Upper lobe of left lung (tissue), 4 donors: ENCODE data around the gene PRELID1.

Experiments
- EP300 ChIP-seq, 4 donors: sonication (generic); formaldehyde crosslinking; IDR thresholded peaks; one replicate each; pipeline ENCODE4 v1.5.1; 2017; ENCODE audit warnings: antibody characterized with exemption in 4 of 4, control low read depth in 2 of 4
- POLR2A ChIP-seq, 4 donors: fragments of 450-650 bp; IDR thresholded peaks; one replicate each; pipeline ENCODE4 v1.5.1; 2016 to 2017; ENCODE audit warnings: antibody characterized with exemption in 4 of 4, mild to moderate bottlenecking in 2 of 4
- TF ChIP-seq, protein P1 (sequence below), 6 experiments: fragments of 450-650 bp in 4 of 6; fragments of 200-600 bp in 2 of 6; sonication (generic) in 2 of 6; IDR thresholded peaks; one replicate each; pipeline ENCODE4 v1.5.1; 2016 to 2019; ENCODE audit warnings: antibody characterized with exemption in 6 of 6

DNA sequence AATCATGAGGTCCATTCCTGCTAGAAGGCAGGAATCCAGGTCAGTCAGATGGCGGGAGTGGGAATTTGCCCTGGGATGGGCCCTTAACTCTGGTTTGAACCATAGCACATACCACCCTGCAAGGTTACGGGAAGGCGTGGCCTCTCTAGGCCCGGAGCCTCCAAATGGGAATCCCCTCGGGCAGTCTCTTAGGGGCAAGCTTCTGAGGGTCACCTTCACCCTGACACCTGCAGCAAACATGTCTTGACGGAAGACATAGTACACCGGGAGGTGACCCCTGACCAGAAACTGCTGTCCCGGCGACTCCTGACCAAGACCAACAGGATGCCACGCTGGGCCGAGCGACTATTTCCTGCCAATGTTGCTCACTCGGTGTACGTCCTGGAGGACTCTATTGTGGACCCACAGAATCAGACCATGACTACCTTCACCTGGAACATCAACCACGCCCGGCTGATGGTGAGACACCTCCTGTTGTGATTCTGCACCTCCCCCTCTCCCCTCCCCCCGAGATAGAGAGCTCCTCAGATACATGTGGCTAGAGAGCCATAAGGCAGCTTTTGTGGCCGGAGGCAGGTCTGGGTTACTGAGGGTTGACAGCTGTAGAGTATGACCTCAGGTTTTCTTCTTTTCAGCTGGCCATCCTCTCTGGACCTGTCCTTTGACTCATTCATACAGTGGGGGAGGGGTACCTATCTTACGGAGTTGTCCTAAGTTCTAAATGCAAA lies 957 bp downstream of the PRELID1 start:
- TF ChIP-seq, protein P1, sequence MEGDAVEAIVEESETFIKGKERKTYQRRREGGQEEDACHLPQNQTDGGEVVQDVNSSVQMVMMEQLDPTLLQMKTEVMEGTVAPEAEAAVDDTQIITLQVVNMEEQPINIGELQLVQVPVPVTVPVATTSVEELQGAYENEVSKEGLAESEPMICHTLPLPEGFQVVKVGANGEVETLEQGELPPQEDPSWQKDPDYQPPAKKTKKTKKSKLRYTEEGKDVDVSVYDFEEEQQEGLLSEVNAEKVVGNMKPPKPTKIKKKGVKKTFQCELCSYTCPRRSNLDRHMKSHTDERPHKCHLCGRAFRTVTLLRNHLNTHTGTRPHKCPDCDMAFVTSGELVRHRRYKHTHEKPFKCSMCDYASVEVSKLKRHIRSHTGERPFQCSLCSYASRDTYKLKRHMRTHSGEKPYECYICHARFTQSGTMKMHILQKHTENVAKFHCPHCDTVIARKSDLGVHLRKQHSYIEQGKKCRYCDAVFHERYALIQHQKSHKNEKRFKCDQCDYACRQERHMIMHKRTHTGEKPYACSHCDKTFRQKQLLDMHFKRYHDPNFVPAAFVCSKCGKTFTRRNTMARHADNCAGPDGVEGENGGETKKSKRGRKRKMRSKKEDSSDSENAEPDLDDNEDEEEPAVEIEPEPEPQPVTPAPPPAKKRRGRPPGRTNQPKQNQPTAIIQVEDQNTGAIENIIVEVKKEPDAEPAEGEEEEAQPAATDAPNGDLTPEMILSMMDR (IDR thresholded peaks at IDR 0.05), result no peak
- TF ChIP-seq POLR2A (IDR thresholded peaks at IDR 0.05) (no peak), EP300 (IDR thresholded peaks at IDR 0.05) (no peak)
